ENCODE results near the gene ATP6V1F.

Gene ATP6V1F

GRCh38 chr7:128849156-128849515, 13.5 kb upstream of the ATP6V1F start:
- TF ChIP-seq CTCF (conservative IDR thresholded peaks at IDR 0.05; ENCODE audit: low read depth): no peak
- POLR2A ChIA-PET (ENCODE audit: low non-redundant PET): no interaction called here

DNA sequence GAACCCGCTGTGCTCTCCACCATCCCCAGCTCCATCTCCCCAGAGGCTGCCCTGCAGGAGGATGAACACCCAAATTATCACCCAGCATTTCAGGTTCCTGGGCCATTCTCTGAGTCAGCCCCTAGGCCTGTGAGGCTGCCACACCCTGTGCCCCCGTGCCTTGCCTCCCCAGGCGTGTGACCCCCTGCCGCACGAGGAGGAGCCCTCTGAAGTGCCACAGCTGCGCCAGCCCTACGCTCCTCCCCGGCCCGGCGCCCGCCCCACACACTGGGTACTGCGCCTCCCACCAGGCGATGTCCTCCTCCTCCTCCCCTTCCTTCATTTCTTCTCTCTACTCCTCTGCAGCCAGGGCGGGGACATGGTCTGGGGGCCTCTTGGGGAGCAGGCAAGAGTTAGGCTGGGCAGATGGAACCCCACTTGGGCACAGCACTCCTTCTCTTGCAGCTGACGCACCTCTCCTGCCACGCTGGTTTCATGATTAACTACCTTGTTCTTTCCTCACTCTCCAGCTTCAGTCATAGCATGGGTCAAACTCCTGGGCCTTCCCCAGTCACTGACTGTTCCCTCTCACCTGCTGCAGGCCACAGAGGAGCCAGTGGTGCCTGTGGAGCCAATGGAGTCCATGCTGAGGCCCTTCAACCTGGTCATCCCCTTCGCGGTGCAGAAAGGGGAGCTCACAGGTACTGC, 12.7 kb upstream of the ATP6V1F start:
- ChIA-PET POLR2A (ENCODE audit: low non-redundant PET) (no interaction called here), CTCF (no interaction called here)
- H3K27ac ChIP-seq: no peak overlapping the region
- no peak for TF ChIP-seq CTCF (conservative IDR thresholded peaks at IDR 0.05; ENCODE audit: low read depth)
- no peak for DNase-seq (ENCODE audit: low spot score)

More at GRCh38 chr7:128849156-128849515, 13.5 kb upstream of the ATP6V1F start:
- H3K27ac ChIP-seq: no peak overlapping the region
- CTCF ChIA-PET: no interaction called here
- no peak for DNase-seq (ENCODE audit: low spot score)

- ChIA-PET POLR2A (ENCODE audit: low non-redundant PET) (no interaction called here), CTCF (no interaction called here)
- no peak overlapping the region for H3K27ac ChIP-seq
- DNase-seq (ENCODE audit: low spot score): no peak
- TF ChIP-seq CTCF (conservative IDR thresholded peaks at IDR 0.05; ENCODE audit: low read depth): no peak
These were observed 10.0 kb upstream of the ATP6V1F start for GRCh38 chr7:128852537-128853254.

- ChIA-PET CTCF (no interaction called here), POLR2A (ENCODE audit: low non-redundant PET) (no interaction called here)
- no peak for TF ChIP-seq CTCF (conservative IDR thresholded peaks at IDR 0.05; ENCODE audit: low read depth)
- DNase-seq (ENCODE audit: low spot score): no peak
- H3K27ac ChIP-seq: no peak overlapping the region
These were observed 8.9 kb upstream of the ATP6V1F start for GRCh38 chr7:128853799-128854198.

DNA sequence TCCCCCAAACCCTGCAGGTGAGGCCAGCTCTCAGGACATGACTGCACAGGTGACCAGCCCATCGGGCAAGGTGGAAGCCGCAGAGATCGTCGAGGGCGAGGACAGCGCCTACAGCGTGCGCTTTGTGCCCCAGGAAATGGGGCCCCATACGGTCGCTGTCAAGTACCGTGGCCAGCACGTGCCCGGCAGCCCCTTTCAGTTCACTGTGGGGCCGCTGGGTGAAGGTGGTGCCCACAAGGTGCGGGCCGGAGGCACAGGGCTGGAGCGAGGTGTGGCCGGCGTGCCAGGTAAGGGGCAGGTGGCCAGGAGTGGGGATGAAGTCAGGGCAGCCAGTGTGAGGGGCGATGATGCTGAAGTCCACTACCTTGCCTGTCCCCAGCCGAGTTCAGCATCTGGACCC, 8.3 kb upstream of the ATP6V1F start:
- DNase-seq (ENCODE audit: low spot score): no peak
- ChIA-PET POLR2A (ENCODE audit: low non-redundant PET) (no interaction called here), CTCF (no interaction called here)
- H3K27ac ChIP-seq: no peak overlapping the region
- TF ChIP-seq CTCF (conservative IDR thresholded peaks at IDR 0.05; ENCODE audit: low read depth): no peak

DNA sequence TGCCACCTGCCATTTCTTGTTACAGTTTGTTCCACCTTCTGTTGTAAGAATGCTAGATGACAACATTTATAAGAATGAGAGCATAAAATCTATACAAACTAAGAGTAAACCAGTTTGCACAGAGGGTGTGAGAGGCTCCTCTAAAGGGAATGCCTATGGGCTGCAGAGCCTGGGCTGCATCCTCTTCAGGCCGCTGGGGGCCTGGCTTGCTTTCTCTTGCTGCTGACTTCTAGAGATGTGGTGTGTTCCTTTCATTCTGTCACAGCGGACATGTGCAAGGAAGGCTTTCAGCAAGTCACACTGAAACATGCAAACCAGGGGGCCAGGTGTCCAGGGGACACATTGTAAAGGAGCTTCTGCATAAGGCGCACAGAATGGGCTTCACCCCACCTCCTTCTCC, 7.1 kb upstream of the ATP6V1F start:
- no peak overlapping the region for H3K27ac ChIP-seq
- ChIA-PET CTCF (no interaction called here), POLR2A (ENCODE audit: low non-redundant PET) (no interaction called here)
- no peak for DNase-seq (ENCODE audit: low spot score)
- TF ChIP-seq CTCF (conservative IDR thresholded peaks at IDR 0.05; ENCODE audit: low read depth): no peak

Data from RWPE1 (cell line).